GM13977 (cell line): ENCODE measurements around the gene ITPKB.

Experiments used
- DNase-seq: peaks from one replicate; pipeline ENCODE4 v3.0.0; 2012; ENCODE audit warnings: low spot score
- CTCF ChIP-seq: IDR thresholded peaks from 2 replicates; pipeline ENCODE4 v1.5.1; 2012; ENCODE audit warnings: mild to moderate bottlenecking, control low read depth; ENCODE audit not compliant: insufficient read depth; ENCODE audit errors: extremely low read depth, missing control alignments
- in situ Hi-C: fragments of 300-500 bp; cut with MboI; formaldehyde crosslinking; loops from one replicate; pipeline ENCODE4 v1.12.0; 2022; ENCODE audit warnings: low sequenced_read_pairs, low pct_unique_long_range_greater_than_20kb, mixed read lengths, inconsistent platforms; ENCODE audit not compliant: unreplicated experiment

The ITPKB gene

DNA sequence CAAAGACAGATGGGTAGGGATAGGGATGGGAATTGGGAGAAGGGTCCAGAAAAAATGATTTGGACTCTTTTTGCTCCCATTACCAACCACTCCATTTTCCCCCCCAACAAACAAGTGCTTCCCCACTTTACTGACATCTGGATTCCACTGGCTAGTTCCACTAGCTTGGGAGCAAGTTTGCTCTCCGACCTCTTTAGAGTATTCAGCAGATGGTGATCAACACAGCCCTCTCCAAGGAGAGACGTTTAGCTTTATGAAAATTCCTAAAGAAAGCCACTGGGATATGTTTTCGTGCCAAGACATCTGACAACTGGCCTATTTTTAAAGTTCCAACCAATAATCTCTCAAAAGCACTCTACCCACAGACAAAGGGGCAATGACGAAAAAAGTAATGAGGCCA is 50.3 kb downstream of the ITPKB start:
- in situ Hi-C loops, result no loop called here
- TF ChIP-seq CTCF, result no peak
- no peak for DNase-seq

- no peak for DNase-seq
- no peak for TF ChIP-seq CTCF
- in situ Hi-C loops, result no loop called here
These were observed 50.9 kb downstream of the ITPKB start for GRCh38 chr1:226688056-226688748.

DNA sequence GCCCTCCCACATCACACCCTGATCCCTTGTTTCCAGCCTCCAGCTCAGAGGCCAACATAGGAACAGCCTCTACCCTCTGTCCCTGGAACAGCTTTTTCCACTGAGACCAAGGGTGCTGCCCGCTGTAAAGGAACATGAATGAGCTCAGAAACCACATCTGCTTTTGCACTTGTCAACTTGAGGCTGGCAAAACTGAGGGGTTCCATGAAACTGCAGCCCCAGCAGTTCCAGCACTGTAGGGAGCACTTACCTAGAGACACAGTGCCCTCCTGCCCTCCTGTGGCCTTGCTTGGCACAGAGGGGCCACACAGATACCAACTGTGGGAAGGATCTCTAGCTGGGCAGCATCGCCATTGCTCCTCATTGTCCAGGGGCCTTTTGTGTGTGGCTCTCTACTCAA is 51.7 kb downstream of the ITPKB start:
- no peak for DNase-seq
- in situ Hi-C loops, result no loop called here
- peak; percentile 35 for TF ChIP-seq CTCF

DNA sequence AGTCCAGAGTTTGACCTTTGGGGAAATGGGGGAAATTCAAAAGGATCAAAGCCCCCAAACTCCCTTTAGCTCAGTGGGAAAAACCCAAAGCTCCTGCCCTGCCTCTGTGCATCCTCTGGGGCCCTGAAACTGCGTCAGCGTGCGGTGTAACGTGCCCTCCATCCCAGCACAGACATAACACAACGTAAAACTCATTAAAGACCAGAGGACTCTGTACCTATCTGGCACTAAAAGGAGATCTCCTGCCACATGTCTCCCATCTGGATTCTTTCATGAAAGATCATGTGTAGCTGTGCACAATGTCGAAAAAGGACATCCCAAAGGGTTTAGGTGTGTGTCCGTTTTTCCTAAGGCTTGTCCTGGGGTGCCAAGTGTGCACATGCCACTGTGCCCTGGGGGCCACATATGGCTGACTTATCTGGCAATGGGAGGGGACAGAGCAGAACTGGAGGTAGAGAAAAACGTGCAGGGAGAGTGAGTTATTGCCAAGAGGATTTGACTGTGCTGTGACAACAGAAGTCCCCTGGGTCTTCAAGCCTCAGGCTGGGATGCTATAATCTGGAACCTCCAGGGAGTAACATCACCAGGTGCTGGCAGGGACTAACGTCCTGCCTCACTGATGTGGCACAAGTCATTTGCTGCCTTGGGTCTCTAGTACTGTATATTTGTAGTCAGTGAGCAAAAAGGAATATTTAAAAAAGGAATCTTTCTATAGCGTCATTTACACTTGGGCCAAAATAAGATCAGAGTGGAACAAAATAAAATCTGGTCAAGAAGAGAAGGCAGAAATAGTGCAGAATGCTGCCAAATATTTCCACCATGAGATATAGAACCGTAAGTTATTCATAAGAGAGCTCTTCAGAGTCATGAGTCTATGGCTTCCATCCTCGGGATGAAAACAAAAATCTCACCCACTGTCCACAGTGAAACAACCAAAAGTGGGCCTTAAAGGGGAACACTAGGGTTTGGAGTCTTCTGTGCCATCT is 52.3 kb downstream of the ITPKB start:
- in situ Hi-C loops, result no loop called here
- no peak for TF ChIP-seq CTCF
- DNase-seq, result no peak

DNA sequence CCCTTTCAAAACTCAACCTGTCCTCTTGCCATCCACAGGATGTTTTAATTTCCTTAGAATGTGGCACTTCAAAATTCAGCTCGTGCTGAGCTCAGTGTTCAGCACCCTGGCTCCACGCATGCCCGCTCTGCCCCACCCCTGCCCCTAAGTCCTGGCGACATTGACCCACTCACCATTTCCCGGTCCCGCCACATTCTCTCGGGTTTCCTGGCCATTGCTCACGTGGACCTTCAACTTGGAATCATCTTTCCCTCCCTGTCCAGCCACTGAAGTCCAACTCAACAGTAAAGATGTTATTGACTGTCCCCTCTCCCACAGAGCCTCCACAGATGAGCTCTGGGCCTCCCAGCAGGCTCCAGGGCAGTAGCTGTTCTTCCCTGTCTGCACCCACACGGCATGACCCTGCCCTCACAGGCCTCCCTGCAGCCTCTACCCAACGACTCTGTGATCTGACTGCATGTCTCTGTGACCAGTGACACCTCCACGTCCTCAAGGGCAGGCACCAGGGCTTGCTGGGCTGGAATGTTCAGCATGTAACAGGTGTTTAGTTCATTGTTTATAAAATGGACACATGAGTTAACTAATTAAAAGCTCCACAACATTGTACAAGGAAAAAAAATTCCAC is 53.8 kb downstream of the ITPKB start:
- no peak for DNase-seq
- TF ChIP-seq CTCF, result no peak
- in situ Hi-C loops, result no loop called here

DNA sequence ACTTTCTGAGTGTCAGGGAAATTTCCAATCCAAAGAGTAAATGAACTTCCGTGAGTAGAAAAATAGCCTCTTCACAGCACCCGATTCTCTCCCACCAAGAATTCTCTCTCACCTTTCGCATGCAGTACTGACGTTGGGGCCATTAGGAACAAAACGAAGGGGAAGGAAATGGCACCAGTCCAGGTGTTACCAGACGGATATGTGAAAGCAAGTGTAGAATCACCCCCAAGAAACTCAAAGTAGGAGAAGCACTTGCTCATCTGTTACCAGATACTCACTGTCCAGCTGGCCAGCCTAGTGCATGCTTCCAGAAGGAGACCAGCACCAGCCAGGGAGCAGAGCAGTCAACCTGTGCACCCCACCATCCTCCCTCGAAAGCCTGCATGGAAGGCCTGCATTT is 55.1 kb downstream of the ITPKB start:
- in situ Hi-C loops, result no loop called here
- no peak for TF ChIP-seq CTCF

More for the DNA sequence above, 55.1 kb downstream of the ITPKB start:
- DNase-seq, result no peak
